Right lobe of liver (tissue), 6 donors: Measurements from ENCODE around the gene SH3PXD2A. TPM values are rescaled to one million over a fixed set of nuclear protein-coding genes. Genes with fewer than 3 reads are reported as not detected.
A peak's percentile ranks its signal among the peaks of the same experiment; 100 is the strongest.

ENCODE experiments used
- ATAC-seq, 4 donors: fragments of 200-7000 bp; cut with Tn5 transposase; one replicate each; pipeline ENCODE4 v1.9.1; 2020; ENCODE audit warnings: mild to moderate bottlenecking in 4 of 4, moderate library complexity in 4 of 4
- DNase-seq, 3 donors: peaks; one replicate each; pipeline ENCODE4 v3.0.0-alpha.2; 2020
- H3K27ac ChIP-seq, 3 donors: fragments of 200-600 bp; one replicate each; pipeline ENCODE4 v1.8.0; 2022
- H3K27me3 ChIP-seq, 2 donors: fragments of 200-600 bp; one replicate each; pipeline ENCODE4 v1.8.0; 2022
- H3K36me3 ChIP-seq, 4 donors: fragments of 200-600 bp; sonication (generic) in 1 of 4; one replicate each; pipeline versions ENCODE4 v1.5.1 to v1.8.0; 2017 to 2022; ENCODE audit warnings: control low read depth in 1 of 4
- H3K4me1 ChIP-seq, 4 donors: fragments of 200-600 bp; sonication (generic) in 1 of 4; one replicate each; pipeline versions ENCODE4 v1.5.1 to v1.8.0; 2017 to 2022; ENCODE audit warnings: control low read depth in 1 of 4
- H3K4me3 ChIP-seq, 3 donors: fragments of 200-600 bp; one replicate each; pipeline ENCODE4 v1.8.0; 2022
- H3K9me3 ChIP-seq, 4 donors: fragments of 200-600 bp; sonication (generic) in 1 of 4; one replicate each; pipeline versions ENCODE4 v1.5.1 to v1.8.0; 2017 to 2022; ENCODE audit warnings: control low read depth in 1 of 4
- CTCF ChIP-seq, 4 donors: fragments of 200-600 bp in 3 of 4; fragments of 450-650 bp in 1 of 4; IDR thresholded peaks; one replicate each; pipeline versions ENCODE4 v1.5.1 to v1.8.0; 2016 to 2022; ENCODE audit warnings: antibody characterized with exemption in 4 of 4, mild to moderate bottlenecking in 2 of 4
- POLR2A ChIP-seq: fragments of 450-650 bp; IDR thresholded peaks from one replicate; pipeline ENCODE4 v1.6.1; 2017; ENCODE audit warnings: antibody characterized with exemption, mild to moderate bottlenecking
- WGBS: methylation state at CpG from one replicate; pipeline ENCODE4 v1.1.6; 2018; ENCODE audit warnings: low coverage, low lambda C conversion rate; ENCODE audit not compliant: insufficient coverage; ENCODE audit errors: missing lambda C conversion rate; 5-methylcytosine and 5-hydroxymethylcytosine counted together
- intact Hi-C, 2 donors: fragments of 100-400 bp; cut with DNase I; formaldehyde crosslinking; loops; one replicate each; pipeline versions ENCODE4 v1.11.2 to v1.14.1; 2022
- total RNA-seq, 6 experiments: library from RNA; depleted of rRNA in 2 of 6; stranded (reverse); fragments of >200 nt in 2 of 6; fragmentation: NEBNext Ultra II Directional in 3 of 6; extraction: Animal tissue kit (Norgen Biotek cat#: 25700) in 3 of 6; gene quantifications; one replicate each; pipeline versions ENCODE4 v1.1.0 to v1.2.4, GENCODE V29; 2016 to 2023
- donor health status: DM: no; HTN: yes; CAD: no.
- donor health status: DM: no; HTN: no; CAD: no.
- donor health status: DM: no; HTN: no; CAD: no.
- donor health status: DM: no; HTN: yes; CAD: no.
- donor health status: DM: no; HTN: yes; CAD: no.

Gene SH3PXD2A
- total RNA-seq, 6 experiments from 2014 or later, result 3.0 to 38.3 (median 10.0) TPM

GRCh38 chr10:103752680-103753248 is 102.6 kb downstream of the SH3PXD2A start:
- H3K27me3 ChIP-seq, result no peaks in the 10 kb centered on the region
- no peak overlapping the region for H3K4me3 ChIP-seq
- no peak for DNase-seq
- no peaks in the 10 kb centered on the region for H3K4me1 ChIP-seq
- TF ChIP-seq CTCF (IDR thresholded peaks at IDR 0.05), result peak; percentile 64 to 86 (median 66)
- TF ChIP-seq POLR2A, result no peak
- WGBS, result 62% methylated on average over 3 of the region's 3 CpGs
- no peak overlapping the region for H3K27ac ChIP-seq
- no peak for ATAC-seq
- intact Hi-C loops, result no loop called here
- H3K9me3 ChIP-seq, result no peaks in the 10 kb centered on the region
- H3K36me3 ChIP-seq, result no peaks in the 10 kb centered on the region

DNA sequence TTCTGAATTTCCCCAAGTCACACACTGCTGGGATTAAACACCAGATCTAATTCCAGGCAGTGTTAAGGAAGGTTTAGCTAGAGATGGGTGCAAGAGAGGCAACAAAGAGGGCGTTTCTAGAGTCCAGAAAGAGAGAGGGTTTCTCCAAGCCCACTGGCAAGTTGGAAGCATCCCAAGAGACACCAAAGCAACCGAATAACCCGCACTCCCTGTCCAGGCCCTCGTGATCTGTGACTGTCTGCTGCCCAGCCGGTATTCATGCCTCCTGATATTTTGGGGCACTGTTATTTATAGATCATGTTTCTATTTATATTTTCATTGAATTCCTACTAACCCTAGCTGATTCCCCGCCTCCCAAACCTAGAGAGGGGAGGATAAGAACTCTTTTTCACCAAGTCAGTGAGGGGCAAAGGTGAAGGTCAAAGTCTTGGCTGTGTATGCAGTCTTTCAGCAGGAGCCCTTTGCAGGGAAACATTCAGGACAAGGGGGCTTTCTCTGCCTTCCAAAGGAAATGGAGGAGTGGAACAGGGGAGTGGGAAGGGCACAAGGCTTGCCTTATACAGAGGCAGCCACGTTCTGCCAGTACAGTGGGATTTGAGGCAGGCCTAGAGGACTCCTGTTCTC is 103.6 kb downstream of the SH3PXD2A start:
- H3K4me3 ChIP-seq, result no peak overlapping the region
- DNase-seq (no peak), ATAC-seq (no peak)
- H3K27me3 ChIP-seq, result no peaks in the 10 kb centered on the region
- no peaks in the 10 kb centered on the region for H3K36me3 ChIP-seq
- H3K9me3 ChIP-seq, result no peaks in the 10 kb centered on the region
- 92% methylated on average over 7 of the region's 7 CpGs for WGBS
- H3K4me1 ChIP-seq, result no peaks in the 10 kb centered on the region
- H3K27ac ChIP-seq, result no peak overlapping the region
- intact Hi-C loops, result no loop called here
- TF ChIP-seq POLR2A, result no peak
- no peak for TF ChIP-seq CTCF (IDR thresholded peaks at IDR 0.05)

- no peaks in the 10 kb centered on the region for H3K4me1 ChIP-seq
- ATAC-seq, result no peak
- WGBS, result 82% methylated on average over 4 of the region's 5 CpGs
These were observed 104.5 kb downstream of the SH3PXD2A start for GRCh38 chr10:103750836-103751235.

DNA sequence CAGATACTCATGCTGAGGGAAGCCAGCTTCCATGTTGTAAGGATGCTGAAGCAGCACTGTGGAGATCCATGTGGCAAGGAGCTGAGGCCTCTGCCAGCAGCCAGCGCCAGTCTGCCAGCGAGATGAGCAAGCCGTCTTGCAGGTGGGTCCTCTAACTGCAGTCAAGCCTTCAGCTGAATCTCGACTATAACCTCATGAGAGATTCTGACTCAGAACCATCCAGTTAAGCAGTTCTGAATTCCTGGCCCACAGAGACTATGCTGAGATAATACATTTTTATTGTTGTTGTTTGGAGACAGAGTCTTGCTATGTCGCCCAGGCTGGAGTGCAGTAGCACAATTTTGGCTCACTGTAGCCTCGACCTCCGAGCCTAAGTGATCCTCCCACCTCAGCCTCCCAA is 105.6 kb downstream of the SH3PXD2A start:
- Histone ChIP-seq H3K4me1 (no peaks in the 10 kb centered on the region), H3K27me3 (no peaks in the 10 kb centered on the region), H3K4me3 (no peak overlapping the region), H3K36me3 (no peaks in the 10 kb centered on the region), H3K9me3 (no peaks in the 10 kb centered on the region), H3K27ac (no peak overlapping the region)
- ATAC-seq, result no peak
- 100% methylated on average over 6 of the region's 7 CpGs for WGBS
- no peak for DNase-seq
- intact Hi-C loops, result no loop called here
- no peak for TF ChIP-seq POLR2A
- no peak for TF ChIP-seq CTCF (IDR thresholded peaks at IDR 0.05)

More at GRCh38 chr10:103750836-103751235, 104.5 kb downstream of the SH3PXD2A start:
- DNase-seq, result no peak
- no peaks in the 10 kb centered on the region for H3K9me3 ChIP-seq
- TF ChIP-seq CTCF (IDR thresholded peaks at IDR 0.05) (no peak), POLR2A (no peak)
- H3K4me3 ChIP-seq, result no peak overlapping the region
- intact Hi-C loops, result no loop called here
- H3K36me3 ChIP-seq, result no peaks in the 10 kb centered on the region
- H3K27me3 ChIP-seq, result no peaks in the 10 kb centered on the region
- H3K27ac ChIP-seq, result no peak overlapping the region
